Esophagus muscularis mucosa (tissue), 4 donors: ENCODE data around the gene ZMYM4. TPM values are rescaled to one million over a fixed set of nuclear protein-coding genes. Genes with fewer than 3 reads are reported as not detected.

Source experiments
- DNase-seq: peaks from one replicate; pipeline ENCODE4 v3.0.0-alpha.2; 2017; ENCODE audit errors: extremely low spot score
- H3K27ac ChIP-seq, 4 donors: fragments of 200-600 bp; sonication (generic); replicated peaks in 1 of 4; 1 replicate in 3 of 4; 2 replicates in 1 of 4; pipeline ENCODE4 v1.5.1; 2016 to 2019; ENCODE audit warnings: mild to moderate bottlenecking in 1 of 4
- H3K27me3 ChIP-seq, 4 donors: fragments of 200-600 bp; sonication (generic); one replicate each; pipeline versions ENCODE4 v1.5.1 to v1.6.0; 2016 to 2019
- H3K36me3 ChIP-seq, 4 donors: fragments of 200-600 bp; sonication (generic); one replicate each; pipeline ENCODE4 v1.5.1; 2016 to 2019
- H3K4me1 ChIP-seq, 4 donors: fragments of 200-600 bp; sonication (generic); one replicate each; pipeline ENCODE4 v1.5.1; 2016 to 2019
- H3K4me3 ChIP-seq, 4 donors: fragments of 200-600 bp; sonication (generic); 1 replicate in 2 of 4; 2 replicates in 2 of 4; pipeline ENCODE4 v1.5.1; 2016 to 2019; ENCODE audit warnings: mild to moderate bottlenecking in 4 of 4, moderate library complexity in 1 of 4
- H3K9me3 ChIP-seq, 4 donors: fragments of 200-600 bp; sonication (generic); 1 replicate in 3 of 4; 2 replicates in 1 of 4; pipeline ENCODE4 v1.5.1; 2016 to 2019
- EP300 ChIP-seq: sonication (generic); formaldehyde crosslinking; IDR thresholded peaks from one replicate; pipeline ENCODE4 v1.6.1; 2017; ENCODE audit warnings: antibody characterized with exemption
- POLR2A ChIP-seq: fragments of 450-650 bp; IDR thresholded peaks from one replicate; pipeline ENCODE4 v1.6.1; 2017; ENCODE audit warnings: antibody characterized with exemption, moderate library complexity, mild to moderate bottlenecking, low read depth
- POLR2AphosphoS5 ChIP-seq, 2 donors: sonication (generic); formaldehyde crosslinking; IDR thresholded peaks; one replicate each; pipeline ENCODE4 v1.6.1; 2017; ENCODE audit warnings: antibody characterized with exemption in 2 of 2
- WGBS: methylation state at CpG from one replicate; pipeline ENCODE4 v1.1.5; 2018; 5-methylcytosine and 5-hydroxymethylcytosine counted together
- intact Hi-C: fragments of 100-400 bp; cut with DNase I; formaldehyde crosslinking; loops from one replicate; pipeline ENCODE4 v1.15.1; 2023
- total RNA-seq, 4 donors: library from RNA; depleted of rRNA; stranded (reverse); fragments of >200 nt; gene quantifications; one replicate each; pipeline versions ENCODE4 v1.1.0 to v1.2.1, GENCODE V29; 2016
- TF ChIP-seq, protein P1 (sequence below), 3 experiments: fragments of 200-600 bp in 2 of 3; fragments of 450-650 bp in 1 of 3; sonication (generic) in 2 of 3; IDR thresholded peaks; one replicate each; pipeline ENCODE4 v1.5.1; 2017 to 2019; ENCODE audit warnings: antibody characterized with exemption in 3 of 3, mild to moderate bottlenecking in 2 of 3, moderate library complexity in 1 of 3

ZMYM4 gene
- total RNA-seq, 4 donors from 2014 or later = 24.6 to 32.0 (median 27.3) TPM

DNA sequence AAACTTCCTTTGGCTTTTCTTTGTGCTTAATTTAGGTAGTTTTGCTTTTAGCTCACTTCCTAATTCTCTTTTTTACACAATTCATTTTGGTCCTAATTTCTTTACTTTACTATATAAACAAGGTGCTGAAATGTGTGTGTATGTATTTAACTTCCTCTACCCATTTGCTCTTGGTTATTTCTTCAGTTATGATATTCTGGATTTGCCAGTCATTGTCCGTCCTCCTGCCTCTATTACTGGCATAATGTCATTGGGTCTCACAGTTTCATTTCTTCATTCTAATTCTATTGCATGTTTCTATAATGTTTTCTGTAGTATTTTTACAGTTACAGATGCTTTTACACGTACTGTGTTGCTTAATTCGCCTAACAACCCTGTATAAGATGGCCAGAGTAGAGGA is 96.2 kb downstream of the ZMYM4 start:
- no peaks in the 10 kb centered on the region for H3K9me3 ChIP-seq
- H3K36me3 ChIP-seq = peaks cover 0 to 23% (median 15%) of the 10 kb centered on the region in 4 donors
- intact Hi-C loops = no loop called here
- no peaks in the 10 kb centered on the region for H3K27me3 ChIP-seq
- peaks cover 0 to 7% (median 2%) of the 10 kb centered on the region in 4 donors for H3K4me1 ChIP-seq
- 80% methylated on average over 3 of the region's 3 CpGs for WGBS
- no peak for DNase-seq
- H3K27ac ChIP-seq = no peak overlapping the region
- TF ChIP-seq POLR2A (no peak), POLR2AphosphoS5 (IDR thresholded peaks at IDR 0.05) (no peak), EP300 (no peak)
- TF ChIP-seq, protein P1, sequence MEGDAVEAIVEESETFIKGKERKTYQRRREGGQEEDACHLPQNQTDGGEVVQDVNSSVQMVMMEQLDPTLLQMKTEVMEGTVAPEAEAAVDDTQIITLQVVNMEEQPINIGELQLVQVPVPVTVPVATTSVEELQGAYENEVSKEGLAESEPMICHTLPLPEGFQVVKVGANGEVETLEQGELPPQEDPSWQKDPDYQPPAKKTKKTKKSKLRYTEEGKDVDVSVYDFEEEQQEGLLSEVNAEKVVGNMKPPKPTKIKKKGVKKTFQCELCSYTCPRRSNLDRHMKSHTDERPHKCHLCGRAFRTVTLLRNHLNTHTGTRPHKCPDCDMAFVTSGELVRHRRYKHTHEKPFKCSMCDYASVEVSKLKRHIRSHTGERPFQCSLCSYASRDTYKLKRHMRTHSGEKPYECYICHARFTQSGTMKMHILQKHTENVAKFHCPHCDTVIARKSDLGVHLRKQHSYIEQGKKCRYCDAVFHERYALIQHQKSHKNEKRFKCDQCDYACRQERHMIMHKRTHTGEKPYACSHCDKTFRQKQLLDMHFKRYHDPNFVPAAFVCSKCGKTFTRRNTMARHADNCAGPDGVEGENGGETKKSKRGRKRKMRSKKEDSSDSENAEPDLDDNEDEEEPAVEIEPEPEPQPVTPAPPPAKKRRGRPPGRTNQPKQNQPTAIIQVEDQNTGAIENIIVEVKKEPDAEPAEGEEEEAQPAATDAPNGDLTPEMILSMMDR (IDR thresholded peaks at IDR 0.05) = no peak
- no peak overlapping the region for H3K4me3 ChIP-seq

DNA sequence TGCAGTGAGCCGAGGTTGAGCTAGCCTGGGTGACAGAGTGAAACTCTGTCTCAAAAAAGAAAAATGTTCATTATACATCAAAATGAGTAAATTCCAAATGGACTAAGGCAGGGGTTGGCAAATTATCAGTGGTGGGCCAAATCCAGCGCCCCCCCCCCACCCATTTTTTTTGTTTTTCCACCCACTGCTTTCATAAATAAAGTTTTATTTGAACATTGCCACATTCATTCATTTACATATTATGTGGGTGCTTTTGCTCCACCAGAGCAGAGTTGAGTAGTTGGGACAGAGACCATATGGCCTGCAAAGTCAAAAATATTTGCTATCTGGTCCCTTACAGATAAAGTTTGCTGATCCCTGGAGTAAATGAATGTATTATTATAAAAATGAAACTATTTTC is 99.4 kb downstream of the ZMYM4 start:
- no peaks in the 10 kb centered on the region for H3K9me3 ChIP-seq
- H3K4me3 ChIP-seq = no peak overlapping the region
- no peaks in the 10 kb centered on the region for H3K27me3 ChIP-seq
- peaks cover 10 to 19% (median 12%) of the 10 kb centered on the region in 4 donors for H3K4me1 ChIP-seq
- H3K27ac ChIP-seq = no peak overlapping the region
- 98% methylated on average over 2 of the region's 2 CpGs for WGBS
- H3K36me3 ChIP-seq = peaks cover 0 to 13% (median 5%) of the 10 kb centered on the region in 4 donors
- TF ChIP-seq POLR2A (no peak), EP300 (no peak), POLR2AphosphoS5 (IDR thresholded peaks at IDR 0.05) (no peak)
- TF ChIP-seq, protein P1 (IDR thresholded peaks at IDR 0.05) = no peak
- intact Hi-C loops = no loop called here
- no peak for DNase-seq

DNA sequence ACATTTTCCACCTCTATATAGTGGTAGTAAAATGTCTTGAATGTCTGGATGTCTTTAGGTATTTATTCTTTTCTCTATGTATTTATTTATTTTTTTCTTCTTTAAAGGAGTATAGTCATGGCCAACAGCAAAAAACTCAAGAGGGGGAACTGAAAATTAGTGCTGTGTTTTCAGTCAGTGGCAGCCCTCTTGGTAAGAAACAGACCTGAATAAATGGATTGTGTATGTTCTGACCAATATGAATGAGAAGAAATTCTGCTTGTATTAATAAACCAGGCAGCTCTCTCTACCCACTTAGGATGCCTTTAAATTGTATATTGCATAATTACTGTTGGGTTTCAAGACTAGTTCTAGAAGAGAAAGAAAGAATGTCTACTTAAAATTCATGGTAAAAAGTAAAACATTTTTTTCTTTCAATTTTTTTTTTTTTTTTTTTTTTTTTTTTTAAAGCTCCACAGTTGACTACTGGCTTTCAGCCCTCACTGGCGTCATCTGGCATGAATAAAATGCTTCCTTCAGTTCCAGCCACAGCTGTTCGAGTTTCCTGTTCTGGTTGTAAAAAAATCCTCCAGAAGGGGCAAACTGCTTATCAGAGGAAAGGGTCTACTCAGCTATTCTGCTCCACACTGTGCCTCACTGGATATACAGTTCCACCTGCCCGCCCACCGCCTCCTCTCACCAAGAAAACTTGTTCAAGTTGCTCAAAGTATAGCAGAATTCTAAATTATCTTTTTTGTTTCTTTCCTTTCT is 101.6 kb downstream of the ZMYM4 start:
- H3K36me3 ChIP-seq = peaks cover 0 to 9% (median 2%) of the 10 kb centered on the region in 4 donors
- no peak for TF ChIP-seq POLR2A
- TF ChIP-seq, protein P1 (IDR thresholded peaks at IDR 0.05) = no peak
- TF ChIP-seq EP300 = no peak
- no peak for TF ChIP-seq POLR2AphosphoS5 (IDR thresholded peaks at IDR 0.05)
- DNase-seq = no peak
- intact Hi-C loops = loop anchor here (10.0 kb wide), 1 partner anchor 175 kb away; the partner anchor contains the start of gene SFPQ
- 29% methylated on average over 4 of the region's 4 CpGs for WGBS
- H3K27me3 ChIP-seq = no peaks in the 10 kb centered on the region
- H3K4me3 ChIP-seq = no peak overlapping the region
- peaks cover 8 to 13% (median 12%) of the 10 kb centered on the region in 4 donors for H3K4me1 ChIP-seq
- no peaks in the 10 kb centered on the region for H3K9me3 ChIP-seq
- H3K27ac ChIP-seq = peak overlapping the region; percentile 42 to 54 (median 50)

DNA sequence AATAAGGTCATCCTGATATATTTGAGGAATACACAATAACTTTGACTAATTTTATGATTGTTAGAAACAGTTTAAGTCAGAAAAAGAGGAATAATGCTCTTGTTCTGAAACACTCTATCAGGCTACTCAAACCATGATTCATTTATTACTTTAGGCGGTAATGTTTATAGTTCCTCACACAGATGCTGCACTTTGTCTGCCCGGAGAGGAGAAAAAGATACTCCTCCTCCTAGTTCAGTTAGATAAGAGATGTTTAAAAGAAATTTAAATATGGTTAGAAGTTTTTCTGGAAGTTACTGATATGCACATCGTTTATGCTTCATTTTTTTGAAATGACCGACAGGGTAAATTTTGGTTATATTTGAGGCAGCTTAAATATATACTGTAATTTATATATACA is 103.0 kb downstream of the ZMYM4 start:
- Histone ChIP-seq H3K36me3 (peaks cover 0 to 16% (median 2%) of the 10 kb centered on the region in 4 donors), H3K27ac (no peak overlapping the region), H3K4me1 (peaks cover 8 to 13% (median 12%) of the 10 kb centered on the region in 4 donors), H3K4me3 (no peak overlapping the region), H3K27me3 (no peaks in the 10 kb centered on the region), H3K9me3 (no peaks in the 10 kb centered on the region)
- no peak for DNase-seq
- intact Hi-C loops = loop anchor here (10.0 kb wide), 1 partner anchor 177 kb away; the partner anchor contains the start of gene SFPQ
- TF ChIP-seq POLR2AphosphoS5 (IDR thresholded peaks at IDR 0.05) (no peak), EP300 (no peak), POLR2A (no peak)
- TF ChIP-seq, protein P1 (IDR thresholded peaks at IDR 0.05) = no peak
- WGBS = 61% methylated on average over 4 of the region's 4 CpGs
